Breast epithelium (tissue), 3 donors: ENCODE results near the gene BCAN.

ENCODE experiments used
- POLR2A ChIP-seq: fragments of 450-650 bp; IDR thresholded peaks from one replicate; pipeline ENCODE4 v1.6.1; 2016; ENCODE audit warnings: antibody characterized with exemption, mild to moderate bottlenecking, moderate library complexity
- POLR2AphosphoS5 ChIP-seq, 3 donors: sonication (generic); formaldehyde crosslinking; IDR thresholded peaks; one replicate each; pipeline ENCODE4 v1.6.1; 2017; ENCODE audit warnings: antibody characterized with exemption in 3 of 3
- TF ChIP-seq, protein P1 (sequence below), 3 donors: fragments of 450-650 bp; IDR thresholded peaks; one replicate each; pipeline ENCODE4 v1.5.1; 2016 to 2017; ENCODE audit warnings: antibody characterized with exemption in 3 of 3, mild to moderate bottlenecking in 3 of 3, moderate library complexity in 3 of 3

DNA sequence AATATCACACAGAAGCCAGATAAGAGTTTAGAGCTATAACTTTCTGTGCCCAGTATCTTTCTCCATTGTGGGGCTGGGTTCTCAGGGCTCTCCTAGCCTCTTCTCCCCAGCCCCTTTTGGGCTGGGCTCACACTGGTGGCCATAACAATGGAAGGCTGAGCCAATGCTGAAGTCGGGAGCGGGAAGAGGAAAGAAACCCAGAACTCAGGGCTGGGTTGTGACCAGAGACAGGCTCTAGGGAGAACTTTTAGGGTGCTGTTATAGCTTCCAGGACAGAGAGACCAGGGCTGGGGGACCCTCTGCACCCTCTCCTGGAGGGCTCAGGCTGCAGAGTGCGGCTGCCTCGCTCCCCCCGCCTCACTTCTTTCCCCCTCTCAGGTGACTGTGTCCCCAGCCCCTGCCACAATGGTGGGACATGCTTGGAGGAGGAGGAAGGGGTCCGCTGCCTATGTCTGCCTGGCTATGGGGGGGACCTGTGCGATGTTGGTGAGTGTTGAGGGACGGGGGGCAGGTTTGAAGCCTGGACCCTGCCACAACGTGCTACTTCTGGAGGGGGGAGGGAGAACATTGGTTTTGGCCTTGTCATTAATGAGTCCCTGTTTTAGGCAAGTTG lies 14.1 kb downstream of the BCAN start:
- TF ChIP-seq POLR2A, result no peak
- TF ChIP-seq, protein P1, sequence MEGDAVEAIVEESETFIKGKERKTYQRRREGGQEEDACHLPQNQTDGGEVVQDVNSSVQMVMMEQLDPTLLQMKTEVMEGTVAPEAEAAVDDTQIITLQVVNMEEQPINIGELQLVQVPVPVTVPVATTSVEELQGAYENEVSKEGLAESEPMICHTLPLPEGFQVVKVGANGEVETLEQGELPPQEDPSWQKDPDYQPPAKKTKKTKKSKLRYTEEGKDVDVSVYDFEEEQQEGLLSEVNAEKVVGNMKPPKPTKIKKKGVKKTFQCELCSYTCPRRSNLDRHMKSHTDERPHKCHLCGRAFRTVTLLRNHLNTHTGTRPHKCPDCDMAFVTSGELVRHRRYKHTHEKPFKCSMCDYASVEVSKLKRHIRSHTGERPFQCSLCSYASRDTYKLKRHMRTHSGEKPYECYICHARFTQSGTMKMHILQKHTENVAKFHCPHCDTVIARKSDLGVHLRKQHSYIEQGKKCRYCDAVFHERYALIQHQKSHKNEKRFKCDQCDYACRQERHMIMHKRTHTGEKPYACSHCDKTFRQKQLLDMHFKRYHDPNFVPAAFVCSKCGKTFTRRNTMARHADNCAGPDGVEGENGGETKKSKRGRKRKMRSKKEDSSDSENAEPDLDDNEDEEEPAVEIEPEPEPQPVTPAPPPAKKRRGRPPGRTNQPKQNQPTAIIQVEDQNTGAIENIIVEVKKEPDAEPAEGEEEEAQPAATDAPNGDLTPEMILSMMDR (IDR thresholded peaks at IDR 0.05), result no peak
- TF ChIP-seq POLR2AphosphoS5 (IDR thresholded peaks at IDR 0.05), result no peak
